Glomerular endothelial cell (primary cell): ENCODE results near the gene ARHGEF28. TPM values are rescaled to one million over a fixed set of nuclear protein-coding genes. Genes with fewer than 3 reads are reported as not detected.

Source experiments
- DNase-seq: peaks from one replicate; pipeline ENCODE4 v3.0.0-alpha.2; 2011; ENCODE audit warnings: low read depth, low spot score; ENCODE audit errors: extremely low read depth
- total RNA-seq: library from RNA; depleted of rRNA; stranded (reverse); fragments of >200 nt; gene quantifications from 2 replicates; pipeline ENCODE4 v1.2.3, GENCODE V29; 2015

Gene ARHGEF28, protein sequence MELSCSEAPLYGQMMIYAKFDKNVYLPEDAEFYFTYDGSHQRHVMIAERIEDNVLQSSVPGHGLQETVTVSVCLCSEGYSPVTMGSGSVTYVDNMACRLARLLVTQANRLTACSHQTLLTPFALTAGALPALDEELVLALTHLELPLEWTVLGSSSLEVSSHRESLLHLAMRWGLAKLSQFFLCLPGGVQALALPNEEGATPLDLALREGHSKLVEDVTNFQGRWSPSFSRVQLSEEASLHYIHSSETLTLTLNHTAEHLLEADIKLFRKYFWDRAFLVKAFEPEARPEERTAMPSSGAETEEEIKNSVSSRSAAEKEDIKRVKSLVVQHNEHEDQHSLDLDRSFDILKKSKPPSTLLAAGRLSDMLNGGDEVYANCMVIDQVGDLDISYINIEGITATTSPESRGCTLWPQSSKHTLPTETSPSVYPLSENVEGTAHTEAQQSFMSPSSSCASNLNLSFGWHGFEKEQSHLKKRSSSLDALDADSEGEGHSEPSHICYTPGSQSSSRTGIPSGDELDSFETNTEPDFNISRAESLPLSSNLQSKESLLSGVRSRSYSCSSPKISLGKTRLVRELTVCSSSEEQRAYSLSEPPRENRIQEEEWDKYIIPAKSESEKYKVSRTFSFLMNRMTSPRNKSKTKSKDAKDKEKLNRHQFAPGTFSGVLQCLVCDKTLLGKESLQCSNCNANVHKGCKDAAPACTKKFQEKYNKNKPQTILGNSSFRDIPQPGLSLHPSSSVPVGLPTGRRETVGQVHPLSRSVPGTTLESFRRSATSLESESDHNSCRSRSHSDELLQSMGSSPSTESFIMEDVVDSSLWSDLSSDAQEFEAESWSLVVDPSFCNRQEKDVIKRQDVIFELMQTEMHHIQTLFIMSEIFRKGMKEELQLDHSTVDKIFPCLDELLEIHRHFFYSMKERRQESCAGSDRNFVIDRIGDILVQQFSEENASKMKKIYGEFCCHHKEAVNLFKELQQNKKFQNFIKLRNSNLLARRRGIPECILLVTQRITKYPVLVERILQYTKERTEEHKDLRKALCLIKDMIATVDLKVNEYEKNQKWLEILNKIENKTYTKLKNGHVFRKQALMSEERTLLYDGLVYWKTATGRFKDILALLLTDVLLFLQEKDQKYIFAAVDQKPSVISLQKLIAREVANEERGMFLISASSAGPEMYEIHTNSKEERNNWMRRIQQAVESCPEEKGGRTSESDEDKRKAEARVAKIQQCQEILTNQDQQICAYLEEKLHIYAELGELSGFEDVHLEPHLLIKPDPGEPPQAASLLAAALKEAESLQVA (N-terminal part only)
- 83.0 and 143 TPM in 2 replicates for total RNA-seq

DNA sequence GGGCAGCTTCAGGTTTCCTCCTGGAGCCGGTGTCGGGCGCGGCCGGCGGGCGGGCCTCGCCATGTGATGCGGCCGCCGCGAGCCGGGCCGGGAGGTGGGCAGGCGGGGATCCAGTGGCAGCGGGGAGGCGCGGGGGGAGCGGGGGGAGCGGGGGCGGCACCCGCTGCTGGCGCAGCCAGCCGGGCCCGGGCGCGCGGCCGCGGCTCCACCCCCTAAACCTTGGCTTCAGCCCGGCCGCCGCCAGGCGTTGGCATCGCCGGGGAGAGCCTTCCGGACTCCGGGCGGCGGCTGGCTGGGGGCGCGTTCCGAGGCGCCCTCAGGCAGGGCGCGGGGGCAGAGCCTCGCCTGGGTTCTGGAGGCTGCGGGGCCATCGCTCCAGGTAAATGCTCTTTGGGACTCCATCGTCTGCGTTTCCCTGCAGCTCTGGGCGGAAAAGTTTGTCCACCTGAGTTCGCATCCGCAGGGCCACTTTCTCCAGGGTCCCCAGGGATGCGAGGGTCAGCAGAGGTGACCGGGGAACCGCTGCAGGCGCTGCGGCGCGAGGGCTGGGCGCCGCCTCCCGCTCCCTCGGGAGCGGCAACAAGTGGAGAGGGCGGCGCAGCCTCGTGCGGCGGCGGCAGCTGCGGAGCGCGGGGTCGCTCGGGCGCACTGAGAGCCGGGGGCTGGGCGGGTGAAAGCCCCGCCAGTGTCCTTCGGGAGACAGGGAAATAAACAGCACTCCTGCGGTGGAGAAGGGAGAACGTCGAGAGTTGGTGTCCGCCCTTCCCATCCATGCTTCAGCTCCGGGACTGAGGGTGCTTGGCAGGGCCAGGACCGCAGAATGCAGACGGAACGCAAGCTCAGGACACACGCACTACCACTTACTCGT lies at the start of gene ARHGEF28:
Gene ARHGEF28 (plus strand): TSS at position 253 of the 868 bp plus-strand sequence. CDS start 58,656 bp downstream, outside the sequence.
- DNase-seq, result no peak

DNA sequence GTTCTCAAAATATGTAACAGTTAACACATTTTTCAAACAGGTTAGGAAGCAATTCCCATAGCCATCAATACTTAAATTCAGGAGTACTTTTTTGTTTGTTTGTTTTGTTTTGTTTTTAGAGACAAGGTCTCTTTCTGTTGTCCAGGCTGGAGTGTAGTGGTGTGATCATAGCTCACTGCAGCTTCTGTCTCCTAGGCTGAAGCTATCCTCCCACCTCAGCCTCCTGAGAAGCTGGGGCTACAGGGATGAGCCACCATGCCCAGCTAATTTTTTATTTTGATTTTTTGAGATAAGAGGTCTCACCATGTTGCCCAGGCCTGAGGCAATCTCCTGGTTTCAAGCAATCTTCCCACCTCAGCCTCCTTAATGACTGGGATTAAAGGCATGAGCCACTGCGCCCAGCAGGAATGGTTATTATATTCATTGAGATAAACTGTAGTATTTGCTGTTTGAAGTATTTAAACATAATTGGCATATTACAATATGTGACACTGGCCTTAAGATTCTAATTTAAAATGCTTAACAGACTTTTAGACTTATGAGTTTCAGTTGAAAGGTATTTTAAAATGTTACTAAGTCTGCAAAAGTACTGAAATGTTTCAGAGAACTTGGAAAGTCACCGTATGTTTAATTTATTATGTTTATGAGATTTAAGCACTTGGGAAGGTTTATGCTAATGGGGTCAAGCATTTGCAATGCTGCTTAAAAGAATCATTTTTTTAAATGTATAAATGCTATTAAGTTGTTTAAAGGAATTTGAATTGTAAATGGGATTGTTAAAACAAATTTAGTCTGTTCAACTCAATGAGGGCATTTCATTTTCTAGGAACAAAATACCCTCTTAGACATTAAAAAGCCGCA lies 43.5 kb upstream of the ARHGEF28 start:
- no peak for DNase-seq

DNA sequence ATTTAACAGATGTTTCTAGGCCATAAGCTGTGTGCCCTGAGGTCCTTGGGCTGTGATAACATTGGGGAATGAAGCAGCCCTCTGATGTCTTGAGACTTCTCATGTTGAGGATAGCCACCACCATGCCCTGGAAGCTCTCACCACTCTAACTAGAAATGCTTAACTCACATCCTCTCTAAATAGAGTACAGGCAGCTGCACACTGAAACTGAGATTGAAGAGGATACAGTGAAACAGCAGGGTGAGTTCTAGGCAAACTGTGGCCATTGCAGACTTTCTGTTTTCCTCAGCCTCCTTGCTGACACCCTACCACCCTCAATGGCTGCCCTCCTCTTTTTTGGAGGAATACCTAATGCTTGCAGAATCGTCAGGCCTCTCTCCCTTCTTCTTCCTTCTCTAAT lies 38.1 kb upstream of the ARHGEF28 start:
- DNase-seq, result no peak

DNA sequence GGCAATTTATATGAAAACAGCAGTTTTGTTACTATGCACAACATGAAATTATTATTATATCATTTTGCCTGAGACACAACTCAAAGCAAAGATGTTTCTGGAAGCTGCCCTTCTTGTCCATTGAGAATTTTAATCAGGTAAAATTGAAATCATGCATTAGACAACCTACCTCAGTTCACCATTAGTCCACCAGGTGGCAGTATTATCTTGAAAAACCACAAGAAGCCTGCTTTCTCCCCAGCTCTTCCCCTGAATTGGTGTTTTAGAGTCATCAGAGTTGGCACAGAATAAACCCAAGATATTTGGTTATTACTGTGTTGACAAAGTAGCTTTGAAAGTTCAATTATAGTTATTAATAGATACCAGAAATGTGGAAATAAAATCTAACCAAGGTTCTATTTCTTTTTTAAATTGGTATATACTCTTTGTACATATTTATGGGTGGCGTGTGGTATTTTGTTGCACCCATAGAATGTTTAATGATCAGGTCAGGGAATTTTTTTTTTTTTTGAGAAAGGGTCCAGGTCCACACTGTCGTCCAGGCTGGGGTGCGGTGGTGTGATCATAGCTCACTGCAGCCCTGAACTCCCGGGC lies 34.8 kb upstream of the ARHGEF28 start:
- peak; percentile 96 for DNase-seq

DNA sequence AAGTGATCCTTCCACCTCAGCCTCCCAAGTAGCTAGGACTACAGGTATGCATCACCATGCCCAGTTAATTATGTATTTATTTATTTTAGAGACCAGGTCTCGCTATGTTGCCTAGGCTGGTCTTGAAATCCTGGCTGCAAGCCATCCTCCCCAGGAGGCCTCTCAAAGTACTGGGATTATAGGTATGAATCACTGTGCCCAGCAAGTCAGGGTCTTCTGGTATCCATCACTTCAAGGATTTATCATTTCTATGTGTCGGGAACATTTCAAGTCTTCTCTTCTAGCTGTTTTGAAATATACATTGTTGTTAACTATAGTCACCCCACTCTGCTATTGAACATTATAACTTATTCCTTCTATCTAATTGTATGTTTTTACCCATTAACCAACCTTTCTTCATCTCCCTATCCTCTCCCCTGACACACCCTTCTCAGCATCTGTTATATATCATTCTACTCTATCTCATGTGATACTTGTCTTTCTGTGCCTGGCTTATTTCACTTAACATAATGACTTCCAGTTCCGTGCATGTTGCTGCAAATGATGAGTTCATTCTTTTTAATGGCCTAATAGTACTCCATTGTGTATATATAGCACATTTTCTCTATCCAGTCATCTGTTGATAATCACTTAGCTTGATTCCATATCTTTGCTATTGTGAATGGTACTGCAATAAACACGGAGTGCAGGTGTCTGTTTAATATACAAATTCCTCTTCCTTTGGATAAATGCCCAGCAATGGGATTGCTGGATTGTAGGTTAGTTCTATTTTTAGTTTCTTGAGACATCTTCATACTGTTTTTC lies 34.1 kb upstream of the ARHGEF28 start:
- no peak for DNase-seq

DNA sequence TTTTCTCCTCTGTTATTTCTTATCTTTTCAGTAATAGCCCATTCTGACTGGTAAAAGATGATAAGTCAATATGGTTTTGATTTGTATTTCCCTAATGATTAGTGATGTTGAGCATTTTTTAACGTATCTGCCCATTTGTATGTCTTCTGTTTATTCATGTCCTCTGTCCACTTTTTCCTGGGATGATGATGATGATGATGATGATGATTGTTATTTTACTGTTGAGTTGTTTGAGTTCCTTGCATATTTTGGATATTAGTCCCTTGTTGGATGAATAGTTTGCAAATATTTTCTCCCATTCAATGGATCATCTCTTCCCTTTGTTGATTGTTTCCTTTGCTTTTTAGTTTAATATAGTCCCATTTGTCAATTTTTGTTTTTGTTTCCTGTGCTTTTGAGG lies 33.4 kb upstream of the ARHGEF28 start:
- no peak for DNase-seq

DNA sequence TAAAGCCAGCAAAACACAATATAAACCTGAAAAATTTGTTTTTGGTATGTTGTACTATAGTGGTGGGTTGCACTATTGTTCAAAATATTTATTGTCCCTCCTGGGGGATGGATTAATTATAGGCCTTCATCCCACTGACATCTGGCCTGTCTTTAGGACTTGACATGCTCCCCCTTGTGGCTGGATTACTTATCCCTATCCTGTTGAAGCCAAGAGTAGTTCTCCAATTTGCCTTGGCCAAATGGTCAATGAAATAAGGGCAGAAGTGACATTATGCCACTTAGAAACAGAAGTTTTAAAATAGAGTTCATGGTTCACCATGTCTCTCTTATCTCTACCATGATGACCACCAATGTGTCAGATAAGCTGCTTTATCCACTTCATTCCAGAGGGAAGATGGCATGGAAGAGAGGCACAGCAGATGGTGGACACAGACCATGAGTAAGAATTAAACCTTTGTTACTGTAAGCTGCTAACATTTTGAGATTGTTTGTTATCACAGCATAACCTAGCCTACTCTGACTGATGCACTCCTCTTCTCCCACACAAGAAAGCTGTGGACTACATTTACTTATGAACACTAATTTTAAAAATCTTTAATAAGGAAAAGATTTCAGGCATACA lies 29.2 kb upstream of the ARHGEF28 start:
- DNase-seq, result no peak

DNA sequence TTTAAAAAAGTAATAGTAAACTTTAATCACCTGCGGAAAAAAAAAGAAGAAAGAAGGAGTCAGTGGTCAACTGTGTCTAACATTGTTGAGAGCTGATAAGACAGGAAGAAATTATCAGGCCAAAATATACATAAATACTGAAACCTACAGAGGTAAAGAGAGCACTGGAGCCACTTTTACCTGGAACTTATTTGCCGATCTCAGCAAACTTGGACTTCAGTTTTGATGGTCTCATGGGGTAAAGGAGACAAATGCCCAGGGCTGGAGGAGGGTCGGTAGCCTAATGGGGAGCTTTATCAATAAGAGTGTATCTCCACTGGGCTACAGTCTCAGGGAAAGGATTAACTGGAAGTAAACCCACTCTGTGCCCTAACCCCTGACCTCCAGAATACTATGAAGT lies 26.6 kb upstream of the ARHGEF28 start:
- no peak for DNase-seq

DNA sequence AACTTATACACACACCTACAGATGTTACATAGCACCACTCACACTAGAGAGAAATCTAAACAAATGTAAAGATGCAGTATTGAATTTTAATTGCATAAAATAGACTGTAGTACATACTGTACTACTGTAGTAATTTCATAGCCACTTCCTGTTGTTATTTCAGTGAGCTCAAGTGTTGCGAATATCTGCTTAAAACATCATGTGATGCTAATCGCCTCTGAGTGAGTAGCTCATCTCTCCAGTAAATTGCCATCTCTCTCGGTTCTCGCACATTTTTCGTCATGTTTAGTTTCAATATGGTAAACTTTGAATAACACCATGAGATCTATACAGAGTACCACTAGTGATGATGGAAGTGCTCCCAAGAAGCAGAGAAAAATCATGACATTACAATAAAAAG lies 22.0 kb upstream of the ARHGEF28 start:
- DNase-seq, result no peak

DNA sequence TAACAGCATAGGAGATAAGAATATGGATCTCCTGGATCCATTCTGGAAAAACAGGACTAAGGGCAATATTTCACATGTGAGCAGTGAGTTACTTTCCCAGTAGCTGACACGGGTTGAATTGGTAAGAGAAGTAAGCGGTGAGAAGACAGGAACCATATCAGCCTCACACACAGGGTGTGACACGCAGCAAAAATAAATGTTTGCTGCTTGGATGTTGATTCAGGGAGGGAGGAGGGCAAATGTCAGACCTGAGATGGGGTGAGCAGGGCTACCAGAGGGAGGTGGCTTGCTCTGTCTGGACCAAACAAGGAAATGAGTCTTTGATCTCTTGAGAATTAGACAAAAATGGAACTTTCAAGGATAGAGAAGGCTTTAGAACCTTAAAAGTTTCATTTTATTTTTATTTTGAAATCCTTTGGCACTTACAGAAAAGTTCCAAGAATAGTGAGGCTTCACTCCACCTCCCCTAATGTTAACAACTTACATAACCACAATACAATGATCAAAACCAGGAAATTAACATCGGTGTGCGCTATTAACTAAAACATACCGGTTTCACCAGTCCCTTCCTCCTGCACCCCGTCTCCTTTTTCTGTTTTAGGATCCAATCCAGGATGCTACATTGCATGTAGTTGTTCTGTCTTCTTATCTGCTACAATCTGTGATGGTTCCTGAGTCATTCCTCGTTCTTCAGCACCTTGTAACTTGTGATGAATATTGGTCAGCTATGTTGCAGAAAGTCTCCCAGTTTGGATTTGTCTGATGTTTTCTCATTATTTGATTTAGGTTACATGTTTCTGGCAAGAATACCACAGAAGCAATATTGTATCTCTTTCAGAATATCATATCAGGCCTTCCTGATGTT lies 20.5 kb upstream of the ARHGEF28 start:
- DNase-seq, result no peak

DNA sequence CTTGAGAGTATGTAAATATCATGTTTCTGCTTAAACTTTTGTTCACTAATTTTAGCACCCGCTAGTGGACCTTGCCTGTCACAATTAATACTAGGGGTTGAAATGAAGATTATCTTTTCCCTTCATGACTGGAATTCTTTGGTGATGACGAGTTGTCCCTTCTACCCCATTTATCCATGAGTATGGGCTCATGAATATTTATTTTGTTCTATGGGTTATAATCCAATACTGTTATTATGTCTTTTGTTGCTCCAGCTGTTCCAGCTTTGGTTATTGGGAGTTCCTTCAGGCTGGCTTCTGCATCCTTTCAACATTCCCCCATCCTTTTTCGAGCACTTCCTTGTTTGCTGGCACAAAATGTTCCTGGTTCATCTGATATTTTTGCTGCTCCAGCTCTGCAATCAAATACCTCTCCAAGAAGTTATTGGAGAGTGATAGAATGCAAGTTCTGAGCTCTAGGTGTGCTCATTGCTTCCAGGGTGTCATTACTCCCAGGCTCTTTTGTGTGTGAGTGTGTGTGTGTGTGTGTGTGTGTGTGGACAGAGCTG lies 19.7 kb upstream of the ARHGEF28 start:
- no peak for DNase-seq

DNA sequence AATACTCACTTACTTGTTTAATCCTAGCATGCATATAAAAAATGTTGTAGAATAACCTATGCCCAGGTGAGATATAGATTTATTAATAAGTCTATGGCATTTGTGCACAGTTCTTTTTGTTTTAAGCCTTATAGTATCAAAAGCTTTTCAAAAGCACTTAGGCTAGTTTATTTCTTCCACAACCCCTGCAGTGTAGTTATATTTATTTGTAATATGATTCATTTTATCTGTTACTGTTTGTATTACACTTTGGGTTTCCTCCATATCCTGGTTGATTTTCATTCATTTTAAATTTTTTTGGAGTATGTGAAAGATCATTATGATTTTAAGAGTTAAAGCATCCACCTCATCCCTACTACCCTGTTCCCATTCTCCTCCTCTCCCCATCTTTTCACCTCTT lies 18.8 kb upstream of the ARHGEF28 start:
- no peak for DNase-seq

DNA sequence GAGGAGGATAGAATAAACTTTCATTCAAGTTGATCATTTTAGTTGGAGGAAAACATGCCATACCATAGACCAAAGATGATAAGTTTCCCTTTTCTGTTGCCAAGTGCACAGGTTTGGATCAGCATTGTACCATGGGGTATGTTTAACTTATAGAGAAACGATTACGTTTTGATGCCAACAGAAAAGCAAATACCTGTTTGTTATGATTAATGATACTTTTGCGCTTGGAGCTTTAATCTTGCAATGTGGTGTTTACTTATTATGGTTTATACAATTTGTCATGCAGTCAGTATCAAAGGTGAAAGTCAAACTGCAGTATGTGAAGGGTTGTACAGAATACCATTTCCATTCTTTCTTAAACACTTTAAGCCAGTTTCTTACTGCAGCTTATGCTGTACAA lies 13.2 kb upstream of the ARHGEF28 start:
- no peak for DNase-seq

DNA sequence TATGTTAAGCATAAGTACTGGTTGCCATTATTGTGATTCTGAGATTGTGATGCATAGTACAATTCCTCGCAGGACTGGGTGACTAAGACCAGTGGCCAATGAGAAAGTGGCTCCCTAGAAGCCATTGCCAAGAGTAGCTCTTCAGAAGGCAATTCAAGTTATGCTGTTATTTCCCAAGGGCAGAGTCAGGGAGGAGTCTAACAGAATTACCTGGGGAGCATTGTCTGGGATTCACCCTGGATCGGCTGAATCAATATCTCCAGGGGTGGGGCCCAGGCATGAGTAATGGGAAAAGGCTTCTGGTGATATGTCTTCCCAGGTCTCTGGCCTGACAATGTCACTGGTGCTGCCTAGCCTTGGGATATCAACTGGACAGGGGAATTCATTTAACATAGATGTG lies 10.9 kb upstream of the ARHGEF28 start:
- no peak for DNase-seq

DNA sequence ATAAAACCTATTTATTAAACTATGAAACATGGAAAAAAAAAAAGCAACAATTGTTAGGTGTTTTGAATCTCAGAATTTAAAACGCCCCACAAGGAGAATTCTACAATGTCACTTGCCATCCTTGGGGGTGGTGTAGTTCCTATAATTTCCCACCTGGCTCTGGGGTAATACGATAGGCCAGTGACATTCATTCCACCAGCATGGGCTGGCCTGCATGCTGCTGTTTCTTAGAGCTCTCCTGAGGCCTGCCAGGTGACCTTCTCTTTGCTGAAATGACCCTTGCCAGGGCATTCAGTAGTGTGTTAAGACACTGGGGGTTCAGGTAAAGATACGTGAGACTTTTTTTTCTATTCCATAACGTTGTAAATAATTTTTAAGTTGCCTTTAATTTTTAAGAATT lies 10.0 kb upstream of the ARHGEF28 start:
- DNase-seq, result no peak
